KOPT-K1 (cell line): ENCODE results near the gene PLXND1.

Source experiments
- H3K27ac ChIP-seq: fragments of 200-600 bp; sonication (generic); 2 replicates; pipeline ENCODE4 v1.5.1; 2016; ENCODE audit warnings: antibody characterized with exemption, mild to moderate bottlenecking, low read depth, low read length; ENCODE audit not compliant: poor library complexity, severe bottlenecking
- H3K36me3 ChIP-seq: fragments of 200-600 bp; sonication (generic); 2 replicates; pipeline ENCODE4 v1.5.1; 2017; ENCODE audit warnings: antibody characterized with exemption, mild to moderate bottlenecking, low read length, moderate library complexity; ENCODE audit not compliant: insufficient read depth
- H3K9me3 ChIP-seq: fragments of 200-600 bp; sonication (generic); 2 replicates; pipeline ENCODE4 v1.5.1; 2017; ENCODE audit warnings: antibody characterized with exemption, low read length, mild to moderate bottlenecking; ENCODE audit not compliant: insufficient read depth, poor library complexity, severe bottlenecking

PLXND1 gene

DNA sequence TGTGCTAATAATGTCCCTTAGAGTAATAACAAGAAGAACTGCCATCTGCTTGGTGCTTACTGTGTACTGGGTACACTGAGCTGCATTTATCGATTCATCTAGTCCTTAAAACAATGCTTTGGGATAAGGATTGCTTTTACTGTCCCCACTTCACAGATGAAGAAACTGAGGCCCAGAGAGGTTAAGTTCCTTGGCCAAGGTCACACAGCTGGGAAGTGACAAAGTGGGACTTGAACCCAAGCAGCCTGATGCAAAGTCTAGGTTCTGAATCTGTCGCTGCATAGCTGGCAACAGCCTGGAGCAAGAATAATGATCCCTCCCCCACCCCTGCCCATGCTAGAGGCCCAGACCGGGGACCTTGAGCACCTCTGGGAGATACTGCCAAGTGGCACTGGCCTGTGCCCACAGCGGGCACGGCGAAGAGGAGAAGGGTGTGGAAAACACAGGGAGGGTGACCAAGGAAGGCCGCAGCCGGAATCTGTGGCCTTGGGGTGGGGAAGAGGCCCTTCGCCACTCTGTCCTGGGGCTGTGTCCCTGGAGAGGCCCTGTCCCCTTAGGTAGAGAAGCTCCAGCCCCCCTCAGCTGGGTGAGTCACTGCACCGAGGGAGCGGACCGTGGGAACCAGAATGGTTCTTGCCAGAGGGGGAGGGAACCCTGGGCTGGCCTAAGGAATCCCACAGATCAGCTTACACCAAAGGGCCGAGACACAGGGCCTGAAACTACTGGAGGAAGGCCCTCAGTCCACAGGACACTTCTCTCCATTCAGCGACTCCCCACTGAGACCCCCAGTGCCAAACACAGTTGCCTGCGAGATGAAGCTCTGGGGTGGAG is 3.5 kb downstream of the PLXND1 start:
- Histone ChIP-seq H3K27ac (no peak overlapping the region), H3K9me3 (no peaks in the 10 kb centered on the region), H3K36me3 (no peaks in the 10 kb centered on the region)

DNA sequence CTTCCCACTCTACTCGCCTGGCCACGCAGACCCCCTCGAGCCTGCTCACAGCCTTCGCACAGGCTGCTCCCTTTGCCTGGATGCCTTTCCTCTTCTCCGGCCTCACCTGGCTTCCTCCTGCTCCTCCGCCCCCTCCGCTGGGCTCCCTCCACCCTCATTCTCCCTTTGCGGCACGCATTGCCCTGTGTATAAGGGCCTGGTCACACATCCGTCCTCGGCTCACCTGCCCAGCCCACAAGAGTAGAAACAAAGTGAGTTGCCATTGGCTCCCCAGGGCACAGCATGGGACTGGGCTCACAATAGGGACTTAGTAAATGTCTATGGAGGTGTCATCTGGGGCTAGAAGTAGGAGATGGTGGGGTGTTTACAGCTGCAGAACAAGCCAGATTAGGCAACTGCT is 4.2 kb downstream of the PLXND1 start:
- no peaks in the 10 kb centered on the region for H3K9me3 ChIP-seq
- no peaks in the 10 kb centered on the region for H3K36me3 ChIP-seq
- H3K27ac ChIP-seq: no peak overlapping the region

DNA sequence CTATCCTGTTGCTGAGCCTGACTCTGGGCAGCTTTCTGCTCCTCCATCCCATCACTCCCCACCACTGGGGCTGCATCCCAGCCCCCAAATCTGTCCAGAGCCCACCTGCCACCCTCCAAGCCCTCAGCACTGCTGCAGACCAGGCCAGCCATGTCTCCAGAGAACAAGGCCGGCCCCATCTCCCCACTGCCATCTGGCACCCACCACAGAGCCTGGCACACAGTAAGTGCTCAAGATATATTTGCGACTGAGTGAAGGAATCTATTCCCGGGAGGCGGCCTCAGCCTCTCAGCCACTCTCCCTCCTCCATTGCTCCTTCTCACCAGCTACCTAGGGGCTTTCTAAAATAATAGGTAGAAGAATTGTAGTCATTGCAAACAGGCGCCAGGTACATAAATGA is 4.8 kb downstream of the PLXND1 start:
- H3K27ac ChIP-seq: no peak overlapping the region
- no peaks in the 10 kb centered on the region for H3K36me3 ChIP-seq
- H3K9me3 ChIP-seq: no peaks in the 10 kb centered on the region

DNA sequence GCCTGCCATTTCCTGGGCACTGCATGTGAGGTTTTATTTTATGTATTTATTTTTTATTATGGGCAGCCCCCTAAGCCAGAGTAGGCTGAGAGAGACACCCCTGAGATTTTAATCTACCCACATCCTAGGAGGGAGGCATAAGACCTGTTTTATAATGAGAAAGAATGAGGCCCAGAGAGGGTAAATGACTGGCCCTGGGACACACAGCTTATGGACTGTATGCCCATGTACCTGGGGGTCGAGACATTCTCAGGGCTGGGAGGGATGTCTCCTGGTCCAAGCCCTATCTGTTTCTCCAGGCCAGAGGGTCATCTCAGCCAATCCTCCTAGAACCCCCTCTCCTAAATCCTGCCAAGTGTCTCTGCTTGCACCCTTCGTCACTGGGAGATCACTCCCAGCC is 6.1 kb downstream of the PLXND1 start:
- Histone ChIP-seq H3K9me3 (no peaks in the 10 kb centered on the region), H3K27ac (no peak overlapping the region), H3K36me3 (no peaks in the 10 kb centered on the region)

DNA sequence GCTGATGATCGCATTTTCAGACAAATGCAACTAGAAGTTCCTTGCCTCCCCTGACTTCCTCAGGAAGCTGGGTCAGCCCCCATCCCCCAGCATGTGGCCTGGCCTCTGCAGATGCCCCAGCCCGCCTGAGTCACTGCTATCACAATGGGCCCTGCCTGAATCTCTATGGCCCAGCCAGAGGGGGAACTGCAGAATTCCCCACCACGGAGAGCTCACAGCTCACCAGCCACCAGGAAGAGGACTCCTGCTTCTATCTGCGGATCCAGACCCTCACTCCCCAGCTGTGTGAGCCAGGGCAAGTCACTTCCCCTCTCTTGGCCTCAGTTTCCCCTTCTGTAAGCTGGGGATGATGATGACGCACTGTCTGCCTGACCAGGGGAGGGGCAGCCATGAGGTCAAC is 6.9 kb downstream of the PLXND1 start:
- no peaks in the 10 kb centered on the region for H3K36me3 ChIP-seq

DNA sequence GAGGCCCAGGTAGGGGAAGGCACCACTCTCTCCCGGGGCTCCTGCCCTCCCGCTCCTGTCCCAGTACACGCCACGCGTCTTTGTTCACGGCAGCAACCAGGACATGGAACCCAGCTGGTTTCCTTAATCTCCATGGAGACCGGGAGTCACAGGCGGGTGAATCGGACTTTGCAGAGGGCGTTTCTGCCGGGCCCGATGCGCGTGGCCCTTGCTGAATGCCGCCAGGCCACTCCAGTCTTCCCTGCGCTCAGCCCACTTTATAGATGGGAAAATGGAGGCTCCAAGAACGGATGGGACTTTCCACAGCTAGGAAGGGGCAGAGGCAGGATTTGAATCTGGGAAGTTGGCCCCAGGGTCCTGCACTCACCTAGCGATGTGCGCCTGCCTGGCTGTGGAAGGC is 7.4 kb downstream of the PLXND1 start:
- Histone ChIP-seq H3K36me3 (no peaks in the 10 kb centered on the region), H3K27ac (no peak overlapping the region), H3K9me3 (no peaks in the 10 kb centered on the region)

More for the DNA sequence above, 6.9 kb downstream of the PLXND1 start:
- H3K27ac ChIP-seq: no peak overlapping the region
- H3K9me3 ChIP-seq: no peaks in the 10 kb centered on the region

DNA sequence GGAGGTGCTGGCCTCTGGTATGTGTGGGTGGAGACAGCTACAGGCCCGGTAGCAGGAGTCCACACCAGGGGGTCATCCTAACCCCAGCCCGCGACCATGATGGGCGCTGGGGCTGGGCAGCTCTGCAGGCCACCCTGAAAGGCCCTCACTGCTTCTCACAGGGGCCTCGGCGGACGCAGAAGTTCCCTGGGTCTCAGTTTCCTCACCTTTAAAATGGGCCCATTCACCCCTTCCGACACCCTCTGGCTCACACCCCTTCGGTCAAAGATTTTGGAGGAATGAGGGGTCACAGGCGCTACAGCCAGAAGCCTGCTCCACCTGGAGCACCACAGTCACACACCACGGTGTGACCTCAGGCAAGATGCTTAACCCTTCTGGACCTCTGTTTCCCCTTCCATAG is 8.0 kb downstream of the PLXND1 start:
- Histone ChIP-seq H3K27ac (no peak overlapping the region), H3K36me3 (no peaks in the 10 kb centered on the region), H3K9me3 (no peaks in the 10 kb centered on the region)

DNA sequence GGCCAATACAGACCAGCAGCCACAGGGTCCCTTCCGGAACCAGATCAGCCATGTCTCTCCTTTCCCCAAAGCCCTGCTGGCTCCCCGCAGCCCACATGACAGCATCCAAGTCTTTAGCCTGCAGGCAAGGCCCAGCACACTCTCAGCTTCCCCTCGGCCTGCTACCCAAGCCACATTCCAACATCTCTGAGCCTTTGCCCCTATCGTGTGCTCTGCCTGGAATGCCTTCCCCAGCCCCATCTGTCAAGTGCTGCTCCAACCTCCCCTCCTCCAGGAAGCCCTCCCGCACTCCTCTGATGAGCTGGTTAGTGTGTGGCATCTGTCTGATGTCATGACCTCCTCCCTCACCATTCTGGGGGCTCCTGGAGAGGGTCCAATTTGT is 8.5 kb downstream of the PLXND1 start:
- H3K27ac ChIP-seq: no peak overlapping the region
- no peaks in the 10 kb centered on the region for H3K9me3 ChIP-seq

DNA sequence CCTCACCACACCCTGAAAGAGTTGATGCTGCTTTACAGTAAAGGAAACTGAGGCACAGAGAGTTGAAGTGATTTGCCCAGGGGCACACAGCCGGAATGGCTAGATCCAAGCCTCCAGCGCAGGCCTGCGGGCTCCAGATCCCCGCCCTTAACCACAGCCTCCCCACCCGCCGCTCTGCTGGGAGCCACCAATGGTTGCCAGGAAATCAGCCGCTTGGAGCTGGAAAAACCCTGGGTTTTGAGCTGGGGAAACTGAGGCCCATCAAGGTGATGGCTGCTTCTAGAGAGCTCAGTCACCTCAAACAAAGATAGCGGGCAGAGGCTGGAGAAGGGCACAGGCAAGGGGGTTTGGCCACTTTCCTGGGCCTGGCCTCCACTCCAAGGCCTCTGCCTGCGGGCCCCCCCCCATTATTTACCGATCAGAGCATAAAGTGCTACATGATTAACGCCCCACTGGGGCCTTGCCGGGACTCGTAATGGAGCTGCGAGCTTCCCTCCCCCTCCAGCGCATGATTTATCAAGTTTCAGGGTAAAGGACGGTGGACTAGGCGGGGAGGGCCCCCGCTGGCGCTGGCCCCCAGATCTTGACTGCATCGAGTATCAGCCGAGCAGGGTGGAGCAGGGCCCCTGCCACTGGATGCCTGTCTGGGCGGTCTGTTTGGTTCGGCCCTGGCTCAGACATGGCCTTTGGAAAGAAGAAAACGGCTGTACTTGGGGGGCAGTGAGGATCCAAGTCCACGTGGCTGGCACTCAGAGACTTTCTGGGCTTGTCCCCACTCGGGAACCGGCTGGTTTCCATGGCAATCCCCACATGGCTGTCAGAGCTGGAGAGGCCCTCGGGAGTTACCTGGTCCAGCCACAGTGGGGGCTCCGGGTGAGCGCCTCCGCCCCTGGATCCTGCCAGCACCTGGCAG is 9.1 kb downstream of the PLXND1 start:
- H3K36me3 ChIP-seq: no peaks in the 10 kb centered on the region
- H3K9me3 ChIP-seq: no peaks in the 10 kb centered on the region
- H3K27ac ChIP-seq: no peak overlapping the region

More for the DNA sequence above, 8.5 kb downstream of the PLXND1 start:
- no peaks in the 10 kb centered on the region for H3K36me3 ChIP-seq

DNA sequence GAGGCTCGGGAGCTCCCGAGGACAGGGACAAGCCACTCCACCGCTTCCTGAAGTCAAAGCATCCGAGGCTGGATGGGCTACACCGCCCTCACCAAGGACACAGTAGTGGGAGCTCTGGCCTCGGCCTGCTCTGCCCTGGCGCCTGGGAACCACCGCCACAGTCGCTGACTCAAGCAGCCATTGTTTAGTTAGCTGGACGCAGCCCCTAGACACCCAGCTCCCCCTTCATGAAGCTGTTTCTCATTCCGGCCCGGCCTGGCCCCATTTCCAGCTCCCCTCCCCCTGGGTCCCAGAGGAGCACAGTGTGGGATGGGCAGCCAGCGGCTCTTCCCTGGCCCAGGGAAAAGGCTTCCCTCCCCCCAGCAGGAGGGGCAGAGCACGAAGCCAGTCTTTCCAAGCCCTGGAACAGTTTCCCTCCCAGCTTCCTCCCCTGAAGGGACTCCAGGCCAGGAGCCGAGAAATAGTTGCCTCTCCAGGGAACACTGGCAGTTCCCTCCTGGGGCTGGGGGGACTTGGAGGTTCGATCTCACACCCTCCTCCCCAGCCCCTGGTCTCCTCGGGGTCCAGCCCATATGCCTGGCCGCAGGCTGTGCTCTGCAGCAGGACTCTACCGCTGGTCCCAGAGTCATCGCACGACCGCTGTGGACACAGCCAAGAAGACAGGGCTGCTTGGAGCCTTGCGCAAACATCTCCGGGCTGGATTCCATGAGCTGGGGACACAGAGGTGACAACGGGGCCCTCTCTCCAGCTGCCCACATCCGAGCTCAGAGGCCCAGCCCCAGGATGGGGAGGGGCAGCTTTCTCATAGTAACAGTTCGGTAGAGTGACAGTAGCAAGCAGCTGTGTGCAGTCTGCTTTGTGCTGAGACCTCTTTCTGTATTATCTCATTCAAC is 10.0 kb downstream of the PLXND1 start:
- H3K9me3 ChIP-seq: no peaks in the 10 kb centered on the region
- H3K27ac ChIP-seq: no peak overlapping the region
- no peaks in the 10 kb centered on the region for H3K36me3 ChIP-seq

DNA sequence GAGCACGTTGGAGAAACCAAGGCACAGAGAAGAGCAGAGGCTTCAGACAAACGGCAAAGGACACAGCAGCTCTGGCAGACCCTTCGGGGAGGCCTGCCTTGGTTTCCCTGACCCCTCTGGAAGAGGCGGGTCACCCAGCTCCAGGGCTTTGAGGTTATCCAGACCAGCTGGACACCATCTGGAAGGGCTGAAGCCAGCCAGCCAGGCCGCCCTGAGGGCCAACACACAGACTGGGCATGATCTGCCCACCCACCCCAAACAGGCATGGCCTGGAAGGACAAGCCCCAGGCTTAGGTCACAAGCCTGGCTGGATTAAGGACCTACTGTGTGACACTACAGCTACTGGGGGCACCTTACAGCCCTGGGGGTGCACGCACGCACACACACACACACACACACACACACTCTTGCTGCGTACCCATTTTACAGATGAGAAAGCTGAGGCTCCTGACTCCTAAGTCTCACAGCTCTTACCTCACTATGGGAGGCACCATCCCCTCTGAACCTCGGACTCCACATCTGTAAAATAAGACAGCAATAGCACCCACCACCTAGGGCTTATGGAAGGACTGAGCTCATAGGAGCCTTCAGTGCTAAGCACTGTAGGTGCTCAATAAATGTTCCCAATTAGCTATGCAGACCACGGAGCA is 10.8 kb downstream of the PLXND1 start:
- Histone ChIP-seq H3K36me3 (no peaks in the 10 kb centered on the region), H3K9me3 (no peaks in the 10 kb centered on the region), H3K27ac (no peak overlapping the region)

DNA sequence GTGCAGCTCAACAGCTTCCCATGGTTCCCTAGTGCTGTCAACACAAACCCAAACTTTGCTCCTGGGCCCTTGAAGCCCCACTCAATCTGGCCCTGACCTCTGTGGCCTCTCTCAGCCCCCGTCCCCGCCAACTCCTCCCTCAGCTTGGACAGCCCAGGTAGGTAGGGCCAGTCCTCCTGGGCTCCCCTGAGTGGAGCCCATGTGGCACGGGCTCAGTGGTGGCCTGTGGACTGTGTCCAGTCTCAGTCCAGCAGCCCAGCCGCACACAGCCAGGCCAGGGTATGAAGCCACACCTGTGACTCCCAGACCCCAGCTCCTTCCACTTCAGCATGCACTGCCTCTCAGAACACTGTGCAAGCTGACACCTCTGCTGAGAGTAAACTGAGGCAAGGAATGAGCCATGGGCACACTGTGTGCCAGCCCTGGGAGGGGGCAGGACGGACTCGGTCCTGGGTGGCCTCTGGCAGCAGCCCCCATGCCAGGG is 11.5 kb downstream of the PLXND1 start:
- Histone ChIP-seq H3K36me3 (no peaks in the 10 kb centered on the region), H3K27ac (no peak overlapping the region), H3K9me3 (no peaks in the 10 kb centered on the region)

DNA sequence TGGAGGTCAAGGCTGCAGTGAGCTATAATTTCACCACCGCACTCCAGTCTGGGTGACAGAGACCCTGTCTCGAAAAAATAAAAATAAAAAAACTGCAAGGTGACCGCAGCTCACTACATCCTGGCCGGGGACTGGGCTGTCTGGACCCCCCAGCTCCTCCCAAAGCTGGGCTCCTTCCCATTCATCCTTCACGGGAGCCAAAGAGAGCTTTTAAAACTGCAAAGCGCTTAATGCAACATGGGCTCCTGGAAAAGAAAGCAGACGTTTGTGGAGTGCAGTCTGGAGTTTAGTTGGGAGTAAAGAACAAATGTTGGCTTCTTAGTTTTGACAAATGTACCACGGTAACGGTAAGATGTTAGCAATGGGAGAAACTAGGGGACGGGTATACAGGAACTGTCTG is 12.1 kb downstream of the PLXND1 start:
- H3K9me3 ChIP-seq: no peaks in the 10 kb centered on the region
- no peaks in the 10 kb centered on the region for H3K36me3 ChIP-seq
- no peak overlapping the region for H3K27ac ChIP-seq

DNA sequence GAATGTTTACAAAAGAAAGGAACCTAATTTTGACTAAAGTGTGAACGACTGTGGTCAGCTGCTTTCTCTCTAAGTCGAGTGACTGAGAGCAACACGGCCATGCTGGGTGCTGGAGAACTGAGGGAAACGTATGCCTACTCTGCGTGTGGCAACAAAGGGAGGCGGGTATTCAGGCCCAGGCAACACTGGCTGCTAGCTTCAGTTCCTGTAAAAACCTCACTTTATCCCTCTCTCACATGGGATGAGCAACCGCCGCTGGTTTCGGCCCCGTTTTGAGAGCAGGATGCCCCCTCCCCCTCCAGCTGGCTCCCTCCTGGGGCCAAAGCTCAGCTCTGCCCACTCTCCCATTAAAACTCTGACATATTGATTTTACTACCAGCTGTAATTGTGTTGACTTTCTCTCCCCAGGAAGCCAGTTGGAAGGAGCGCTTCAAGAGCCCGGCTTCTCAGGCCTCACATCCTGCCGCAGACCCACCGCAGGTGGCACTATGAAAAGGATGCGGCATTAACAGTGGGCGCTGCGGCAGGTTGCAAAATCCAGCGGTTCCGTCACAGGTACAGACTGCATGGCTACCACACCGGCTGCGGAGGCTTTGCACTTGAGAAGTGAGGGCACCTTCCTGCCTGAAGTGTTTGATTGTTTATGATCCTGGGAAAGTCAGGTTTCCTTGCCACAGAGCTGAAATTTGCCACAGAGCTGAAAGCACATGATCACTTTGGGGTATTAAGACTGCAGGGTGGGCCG is 12.7 kb downstream of the PLXND1 start:
- no peak overlapping the region for H3K27ac ChIP-seq
- H3K9me3 ChIP-seq: no peaks in the 10 kb centered on the region
- H3K36me3 ChIP-seq: no peaks in the 10 kb centered on the region
